HG03196 (cell line): ENCODE measurements around the gene IFIT1.
"Not testable (repeated sequence)": the region's sequence is repeated elsewhere in the genome, so short reads cannot be mapped to it uniquely, and the experiment has no call there.

Experiments used
- ATAC-seq: cut with Tn5 transposase; IDR thresholded peaks from one replicate; pipeline ENCODE4 v1.9.1; 2021; ENCODE audit not compliant: unreplicated experiment

The IFIT1 gene

DNA sequence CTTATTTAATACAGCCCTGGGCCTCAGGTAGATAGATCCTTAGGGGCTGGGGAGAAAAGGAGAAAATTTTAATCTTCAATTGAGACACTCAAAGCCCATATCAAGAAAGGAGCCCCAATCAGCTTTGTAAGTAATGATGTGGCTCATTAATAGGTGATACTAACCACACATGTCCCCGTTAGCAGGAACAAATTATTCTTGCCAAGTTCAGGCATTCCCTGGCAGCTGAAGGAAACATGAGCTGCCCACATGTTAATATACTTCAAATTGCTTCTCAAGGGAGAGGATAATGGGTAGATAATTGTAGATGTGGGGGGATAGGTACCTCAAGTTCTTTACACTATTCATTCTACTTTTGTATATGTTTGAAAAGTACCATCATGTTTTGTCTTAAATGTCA lies 36.5 kb downstream of the IFIT1 start:
- no peak for ATAC-seq

DNA sequence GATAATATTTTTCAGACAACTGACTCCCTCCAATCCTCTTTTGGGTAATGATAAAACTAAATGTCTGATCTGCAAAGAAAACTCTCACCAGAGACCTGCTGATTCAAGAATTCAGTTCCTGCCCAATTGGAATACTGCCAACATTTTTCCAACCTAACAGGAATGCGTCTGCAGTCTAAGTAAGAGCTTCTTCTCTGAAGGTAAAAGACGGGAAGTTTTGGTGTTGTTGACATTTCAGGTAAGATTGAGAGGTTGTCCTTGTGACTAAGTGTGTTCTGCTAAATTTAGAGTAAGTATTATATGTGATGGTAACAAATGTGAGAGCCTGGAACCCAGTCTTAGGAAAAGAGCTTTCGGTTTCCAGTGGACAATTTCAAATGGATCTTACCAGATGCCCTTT lies 39.6 kb downstream of the IFIT1 start:
- ATAC-seq: no peak

DNA sequence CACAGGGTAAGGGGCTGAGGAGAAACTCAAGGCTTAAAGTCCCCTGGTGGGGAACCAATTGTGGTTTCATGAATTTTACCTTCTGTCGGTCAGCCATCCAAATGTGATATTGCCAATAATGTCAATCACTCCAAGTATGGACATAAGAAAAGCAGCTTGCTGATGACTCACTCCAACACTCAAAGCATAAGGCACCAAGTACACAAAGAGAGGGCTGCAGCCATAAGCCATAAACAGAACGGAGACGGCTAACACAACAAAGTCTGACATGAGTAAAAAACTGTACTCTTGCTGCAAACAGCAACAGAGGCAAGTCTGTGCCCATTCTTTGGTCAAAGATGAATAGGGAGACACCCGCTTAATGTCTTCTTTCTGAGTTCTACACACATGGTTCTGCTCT lies 46.1 kb downstream of the IFIT1 start:
- no peak for ATAC-seq

DNA sequence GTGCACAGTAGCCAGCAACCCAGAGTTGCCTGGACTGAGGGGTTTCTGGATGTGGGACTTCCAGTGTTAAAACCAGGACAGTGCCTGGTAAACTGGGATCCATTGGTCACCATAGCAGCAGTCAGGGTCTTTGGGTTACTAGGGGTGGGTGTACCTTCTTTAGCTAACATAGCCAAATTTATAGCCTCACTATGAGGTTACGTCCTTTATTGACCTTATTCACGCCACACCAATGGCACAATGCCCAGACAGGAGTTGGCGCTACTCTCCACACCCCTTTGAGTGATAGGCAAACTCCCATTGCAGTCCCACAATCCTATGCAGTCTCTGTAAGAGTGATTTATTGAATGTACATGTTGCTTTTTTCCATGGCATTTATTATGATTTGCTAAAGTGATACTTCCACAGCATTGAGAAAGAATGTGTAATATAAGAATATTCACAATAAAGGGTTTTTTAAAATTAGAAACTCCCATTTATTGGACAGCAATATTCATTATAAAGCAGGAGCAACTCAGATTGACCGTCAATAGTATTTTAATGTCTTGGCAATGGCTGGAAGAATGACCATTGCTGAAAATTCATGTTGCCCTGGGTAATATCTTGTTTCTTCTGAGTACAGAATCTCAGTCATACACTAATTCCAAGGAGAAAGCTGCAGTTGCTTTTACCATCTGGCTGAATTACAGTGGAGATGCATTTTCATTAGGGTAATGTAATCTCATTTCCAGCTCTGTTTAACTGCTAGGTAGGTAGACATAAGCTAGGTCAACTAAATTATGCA lies 48.0 kb downstream of the IFIT1 start:
- ATAC-seq: no peak

DNA sequence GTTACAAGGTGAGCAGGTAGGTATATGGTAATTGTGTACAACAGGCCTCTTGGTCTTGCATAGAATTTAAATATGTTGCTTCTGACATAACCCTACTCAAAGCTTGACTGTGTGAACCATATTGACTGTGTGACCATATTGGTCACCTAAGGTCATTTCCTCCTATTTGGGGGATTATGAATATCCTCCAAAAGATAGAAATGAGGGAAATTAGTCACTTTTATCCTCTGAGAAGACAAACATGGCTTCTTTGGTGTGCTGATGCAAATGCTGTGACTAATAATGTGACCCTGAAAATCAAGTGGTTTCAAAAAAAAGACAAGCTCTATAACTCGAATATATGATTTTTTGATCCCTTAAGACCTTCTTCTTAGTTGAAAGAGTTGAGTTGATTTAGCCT lies 49.9 kb downstream of the IFIT1 start:
- no peak for ATAC-seq

DNA sequence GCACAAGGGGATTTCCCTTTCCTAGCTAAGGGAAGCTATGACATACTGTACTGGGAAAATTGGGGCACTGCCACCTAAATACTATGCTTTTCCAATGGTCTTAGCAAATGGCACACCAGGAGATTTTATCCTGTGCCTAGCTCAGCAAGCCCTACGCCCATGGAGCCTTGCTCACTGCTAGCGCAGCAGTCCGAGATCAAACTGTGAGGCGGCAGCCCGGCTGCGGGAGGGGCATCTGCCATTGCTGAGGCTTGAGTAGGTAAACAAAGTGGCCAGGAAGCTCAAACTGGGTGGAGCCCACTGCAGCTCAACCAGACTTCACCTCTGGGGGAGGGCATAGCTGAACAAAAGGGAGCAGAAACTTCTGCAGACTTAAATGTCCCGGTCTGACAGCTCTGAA lies 52.4 kb downstream of the IFIT1 start:
- ATAC-seq: not testable (repeated sequence)

DNA sequence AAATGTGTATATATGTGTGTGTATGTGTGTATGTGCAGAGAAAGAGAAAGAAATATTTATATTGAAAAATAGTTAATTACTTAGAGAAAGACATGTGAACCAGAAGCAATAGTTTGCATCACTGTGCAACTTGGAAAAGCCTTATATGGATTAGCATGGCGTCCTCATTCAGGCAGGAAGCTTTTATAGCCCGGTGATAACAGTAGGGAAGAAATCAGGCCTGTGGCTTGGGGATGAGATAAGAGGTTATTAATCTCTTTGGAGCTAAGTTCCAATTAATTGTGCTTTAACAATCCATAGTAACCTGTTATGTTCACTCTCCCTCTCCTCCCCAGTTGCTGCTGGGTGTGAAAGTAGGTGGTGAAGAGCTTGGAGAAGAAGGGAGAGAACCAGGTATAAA lies 58.5 kb downstream of the IFIT1 start:
- ATAC-seq: no peak

DNA sequence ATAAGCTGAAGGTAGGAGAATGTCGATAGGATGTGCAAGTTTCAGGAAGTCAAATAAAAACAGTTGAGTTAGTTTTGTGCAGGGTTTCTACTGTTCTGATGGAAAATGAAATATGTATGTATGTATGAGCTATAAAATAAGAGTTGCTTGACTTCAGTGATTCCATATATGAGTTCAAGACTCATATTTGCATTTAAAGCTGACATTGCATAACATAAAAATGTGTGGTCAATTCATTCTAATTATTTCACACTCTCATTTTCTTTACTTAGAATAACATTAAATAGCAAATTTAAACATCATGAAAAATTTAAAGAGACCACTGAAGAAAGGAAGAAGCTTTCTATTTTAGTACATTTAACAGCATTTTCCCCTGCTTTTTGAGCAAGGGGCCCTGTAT lies 59.8 kb downstream of the IFIT1 start:
- ATAC-seq: no peak

DNA sequence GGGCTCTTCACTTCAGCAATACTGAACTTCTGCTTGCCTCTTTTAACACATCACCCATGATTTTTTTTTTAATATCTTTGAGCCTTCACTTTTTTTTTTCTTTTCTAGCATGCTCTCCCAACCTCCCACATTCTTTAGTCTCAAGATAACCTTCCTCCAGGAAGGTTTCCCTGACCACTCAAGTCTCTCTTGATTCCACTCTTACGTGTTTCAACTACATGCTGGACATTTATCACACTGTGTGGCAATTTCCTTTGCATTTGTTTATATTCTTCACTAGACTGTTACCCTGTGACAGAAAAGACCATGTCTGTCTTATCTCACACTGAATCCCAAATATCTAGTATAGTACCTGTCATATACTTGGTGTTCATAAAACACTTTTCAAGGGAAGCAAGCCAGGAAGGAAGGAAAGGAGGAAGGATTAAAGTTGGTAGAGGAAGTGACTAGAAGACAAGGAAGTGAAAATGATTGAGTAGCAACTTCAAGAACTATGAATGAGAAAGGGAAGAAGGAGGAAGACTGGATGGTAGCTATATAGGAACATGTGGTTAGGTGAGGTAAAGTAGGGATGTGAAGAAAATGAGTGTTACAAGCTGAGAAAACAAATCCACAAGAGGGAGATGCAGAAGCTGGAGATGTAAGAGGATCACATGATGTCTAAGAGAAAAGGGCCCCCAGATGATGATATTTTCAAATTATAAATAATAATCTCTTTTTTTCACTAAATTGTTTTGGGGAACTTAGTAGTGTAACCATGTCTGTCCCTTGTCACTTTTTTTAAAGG lies 62.3 kb downstream of the IFIT1 start:
- no peak for ATAC-seq
